Lower leg skin (tissue), 3 donors: Measurements from ENCODE around the gene CCL2.

Source experiments
- CTCF ChIP-seq, 3 donors: fragments of 450-650 bp; IDR thresholded peaks; one replicate each; pipeline ENCODE4 v1.5.1; 2016; ENCODE audit warnings: antibody characterized with exemption in 3 of 3, mild to moderate bottlenecking in 3 of 3, moderate library complexity in 2 of 3
- POLR2A ChIP-seq, 2 donors: fragments of 450-650 bp; IDR thresholded peaks; one replicate each; pipeline ENCODE4 v1.6.1; 2016 to 2017; ENCODE audit warnings: antibody characterized with exemption in 2 of 2, mild to moderate bottlenecking in 1 of 2, moderate library complexity in 1 of 2

DNA sequence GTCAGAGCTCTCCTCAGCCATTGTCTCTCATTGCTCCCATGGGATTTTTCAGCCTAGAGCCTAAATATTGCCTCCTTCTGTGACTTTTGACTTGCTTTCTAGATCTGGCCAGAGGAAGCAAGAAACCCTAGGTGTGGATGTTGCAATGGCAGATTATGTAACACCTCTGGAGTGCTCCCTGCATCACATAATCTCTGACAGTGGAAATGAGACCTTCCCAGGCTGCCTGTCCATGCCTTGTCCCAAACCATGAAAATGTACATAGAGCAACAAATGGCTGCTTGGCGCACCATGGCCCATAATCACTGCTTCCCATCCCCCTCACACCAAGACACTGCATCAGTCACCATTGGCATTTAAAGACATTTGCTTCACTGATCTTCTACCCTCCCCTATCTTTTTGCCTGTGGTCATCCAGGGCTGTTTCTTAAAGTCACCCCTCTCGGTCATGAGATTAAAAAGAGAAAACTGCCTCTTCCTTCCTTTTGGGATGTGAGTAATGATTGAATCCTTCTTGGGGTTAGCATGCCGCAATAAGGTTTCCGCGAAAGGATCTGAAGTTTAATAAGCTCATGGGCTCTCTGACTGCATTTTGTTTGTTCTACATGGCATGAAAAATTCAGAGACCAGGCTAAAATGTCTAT is 34.2 kb upstream of the CCL2 start:
- TF ChIP-seq POLR2A (IDR thresholded peaks at IDR 0.05) (no peak), CTCF (IDR thresholded peaks at IDR 0.05) (no peak)
